GM13976 (cell line): Measurements from ENCODE around the gene DGKH.

Source experiments
- DNase-seq: peaks from one replicate; pipeline ENCODE4 v3.0.0; 2012; ENCODE audit warnings: low spot score
- in situ Hi-C: fragments of 300-500 bp; cut with MboI; formaldehyde crosslinking; loops from one replicate; pipeline ENCODE4 v1.12.0; 2022; ENCODE audit warnings: low sequenced_read_pairs, mixed read lengths, inconsistent platforms; ENCODE audit not compliant: unreplicated experiment
- TF ChIP-seq, protein P1 (sequence below): IDR thresholded peaks from 2 replicates; pipeline ENCODE4 v1.5.1; 2012; ENCODE audit warnings: borderline replicate concordance, mild to moderate bottlenecking; ENCODE audit not compliant: insufficient read depth; ENCODE audit errors: extremely low read depth, missing control alignments, control extremely low read depth

The DGKH gene

GRCh38 chr13:42099962-42100675, 51.7 kb downstream of the DGKH start:
- in situ Hi-C loops = loop anchor here (10.0 kb wide), 1 partner anchor 195 kb away; no protein-coding TSS in a partner anchor
- DNase-seq = no peak

DNA sequence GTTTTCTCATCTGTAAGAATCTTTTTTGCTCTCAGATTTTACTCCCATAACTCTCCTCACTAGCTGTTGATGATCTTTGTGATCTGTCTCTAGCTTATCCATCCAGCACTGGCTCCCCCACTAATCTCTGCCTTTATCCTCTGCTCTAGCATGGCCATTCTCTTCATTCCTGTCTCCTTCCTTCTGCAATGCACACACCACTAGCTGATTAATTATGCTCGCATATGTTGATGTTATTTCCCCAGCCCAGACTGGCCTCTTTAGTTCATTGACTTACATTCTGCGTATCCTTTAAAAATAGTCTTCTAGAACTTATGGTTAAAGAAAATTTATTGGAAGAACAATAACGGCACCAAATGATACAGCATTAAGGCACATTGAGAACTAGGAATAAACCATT, 52.5 kb downstream of the DGKH start:
- TF ChIP-seq, protein P1, sequence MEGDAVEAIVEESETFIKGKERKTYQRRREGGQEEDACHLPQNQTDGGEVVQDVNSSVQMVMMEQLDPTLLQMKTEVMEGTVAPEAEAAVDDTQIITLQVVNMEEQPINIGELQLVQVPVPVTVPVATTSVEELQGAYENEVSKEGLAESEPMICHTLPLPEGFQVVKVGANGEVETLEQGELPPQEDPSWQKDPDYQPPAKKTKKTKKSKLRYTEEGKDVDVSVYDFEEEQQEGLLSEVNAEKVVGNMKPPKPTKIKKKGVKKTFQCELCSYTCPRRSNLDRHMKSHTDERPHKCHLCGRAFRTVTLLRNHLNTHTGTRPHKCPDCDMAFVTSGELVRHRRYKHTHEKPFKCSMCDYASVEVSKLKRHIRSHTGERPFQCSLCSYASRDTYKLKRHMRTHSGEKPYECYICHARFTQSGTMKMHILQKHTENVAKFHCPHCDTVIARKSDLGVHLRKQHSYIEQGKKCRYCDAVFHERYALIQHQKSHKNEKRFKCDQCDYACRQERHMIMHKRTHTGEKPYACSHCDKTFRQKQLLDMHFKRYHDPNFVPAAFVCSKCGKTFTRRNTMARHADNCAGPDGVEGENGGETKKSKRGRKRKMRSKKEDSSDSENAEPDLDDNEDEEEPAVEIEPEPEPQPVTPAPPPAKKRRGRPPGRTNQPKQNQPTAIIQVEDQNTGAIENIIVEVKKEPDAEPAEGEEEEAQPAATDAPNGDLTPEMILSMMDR = no peak
- in situ Hi-C loops = loop anchor here (10.0 kb wide), 1 partner anchor 196 kb away; no protein-coding TSS in a partner anchor
- DNase-seq = no peak

More at GRCh38 chr13:42099962-42100675, 51.7 kb downstream of the DGKH start:
- TF ChIP-seq, protein P1 = no peak

DNA sequence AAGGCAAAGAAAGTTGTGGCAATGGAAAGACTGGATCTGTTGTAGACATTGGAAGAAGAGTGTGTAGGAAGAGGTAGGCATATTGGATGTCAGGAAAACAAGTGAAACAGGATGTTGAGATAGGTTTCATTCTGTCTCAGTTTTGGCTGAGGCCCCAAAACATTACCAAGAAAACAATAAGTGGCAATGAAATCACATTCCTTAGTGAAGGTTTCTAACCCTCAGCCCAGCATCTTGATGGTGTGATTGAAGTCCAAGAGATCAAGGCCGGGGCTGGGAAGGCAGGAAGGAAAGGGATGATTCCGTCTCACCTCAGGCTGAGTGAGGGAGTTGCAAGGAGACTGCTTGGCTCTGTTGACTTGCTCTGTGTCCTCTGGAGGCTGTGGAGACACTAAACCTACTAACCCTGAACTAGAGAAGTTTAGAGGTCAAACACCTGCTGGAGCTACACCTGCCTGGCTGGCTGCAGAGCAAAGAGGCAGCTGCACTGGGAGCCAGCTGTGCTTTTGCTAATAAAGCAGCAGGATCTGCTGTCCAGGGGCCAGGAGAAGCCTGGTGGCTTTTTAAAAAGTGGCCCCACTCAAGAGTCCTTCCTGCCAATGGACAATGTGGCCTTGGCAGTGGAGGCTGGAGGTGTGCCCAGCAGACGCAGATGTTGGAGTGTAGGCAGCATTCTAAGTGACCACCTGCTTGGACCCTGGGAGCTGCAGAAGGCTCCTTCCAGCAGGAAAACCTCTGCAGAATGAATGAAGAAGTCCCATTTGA, 53.6 kb downstream of the DGKH start:
- TF ChIP-seq, protein P1 = no peak
- DNase-seq = no peak
- in situ Hi-C loops = loop anchor here (10.0 kb wide), 1 partner anchor 197 kb away; no protein-coding TSS in a partner anchor

DNA sequence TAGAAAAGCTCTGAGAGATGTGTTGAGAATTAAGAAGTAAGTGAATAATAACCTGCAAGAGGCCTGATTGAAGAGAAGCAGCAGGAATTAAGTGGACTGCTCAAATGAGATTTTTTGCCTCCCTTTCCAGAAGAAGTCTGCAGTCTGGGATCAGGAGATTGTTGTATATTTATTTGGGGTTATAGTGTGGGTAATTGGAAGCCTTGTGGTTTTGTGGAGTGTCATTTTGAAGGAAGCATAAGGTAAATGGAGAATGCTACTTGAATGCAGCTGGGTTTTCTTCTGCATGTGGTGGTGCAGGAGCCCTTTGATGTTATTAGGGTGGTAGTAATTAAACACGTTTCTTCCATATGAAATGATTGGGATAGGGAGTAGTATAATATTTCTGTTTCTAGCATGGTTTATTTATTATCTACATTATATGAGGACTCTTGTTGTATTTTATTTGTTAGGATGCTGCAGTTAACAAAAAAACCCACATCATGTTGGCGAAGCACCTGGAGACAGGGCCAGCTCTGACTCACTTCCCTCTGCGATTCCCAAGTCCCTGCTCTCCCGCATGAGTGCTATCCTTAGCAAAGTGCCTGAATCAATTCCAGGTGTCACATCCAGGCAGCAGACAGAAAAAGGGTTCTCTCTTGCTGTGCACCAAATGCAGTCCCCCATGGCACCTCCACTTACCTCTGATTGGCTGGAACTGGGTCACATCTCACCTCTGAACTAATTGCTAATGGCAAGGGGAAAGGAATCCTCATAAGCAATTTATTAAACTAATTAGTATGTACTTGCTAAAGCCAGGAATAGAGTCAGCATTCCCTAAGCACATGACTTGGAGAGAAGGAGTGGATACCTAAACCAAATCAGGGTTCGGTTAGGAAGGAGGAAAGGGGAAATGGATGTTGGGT, 54.8 kb downstream of the DGKH start:
- no peak for DNase-seq
- TF ChIP-seq, protein P1 = no peak
- in situ Hi-C loops = loop anchor here (10.0 kb wide), 1 partner anchor 198 kb away; no protein-coding TSS in a partner anchor

DNA sequence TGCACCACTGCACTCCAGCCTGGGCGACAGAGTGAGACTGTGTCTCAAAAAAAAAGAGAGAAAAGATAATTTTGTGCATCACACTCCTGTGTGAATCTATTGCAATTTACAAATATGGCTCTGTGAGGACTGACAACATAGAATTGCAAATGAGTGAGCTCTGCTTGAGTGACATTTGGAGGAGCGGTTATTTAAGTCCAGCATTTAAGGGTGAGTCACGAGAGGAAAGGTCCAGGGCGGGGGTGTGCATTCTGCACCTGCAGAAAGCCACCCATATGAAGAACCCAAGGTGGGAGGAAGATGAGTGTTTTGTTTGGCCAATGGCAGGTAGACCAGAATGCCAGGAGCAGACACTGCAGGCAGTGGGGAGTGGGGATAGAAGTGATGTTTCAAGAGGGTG, 58.5 kb downstream of the DGKH start:
- in situ Hi-C loops = loop anchor here (10.0 kb wide), 1 partner anchor 202 kb away; no protein-coding TSS in a partner anchor
- no peak for DNase-seq

DNA sequence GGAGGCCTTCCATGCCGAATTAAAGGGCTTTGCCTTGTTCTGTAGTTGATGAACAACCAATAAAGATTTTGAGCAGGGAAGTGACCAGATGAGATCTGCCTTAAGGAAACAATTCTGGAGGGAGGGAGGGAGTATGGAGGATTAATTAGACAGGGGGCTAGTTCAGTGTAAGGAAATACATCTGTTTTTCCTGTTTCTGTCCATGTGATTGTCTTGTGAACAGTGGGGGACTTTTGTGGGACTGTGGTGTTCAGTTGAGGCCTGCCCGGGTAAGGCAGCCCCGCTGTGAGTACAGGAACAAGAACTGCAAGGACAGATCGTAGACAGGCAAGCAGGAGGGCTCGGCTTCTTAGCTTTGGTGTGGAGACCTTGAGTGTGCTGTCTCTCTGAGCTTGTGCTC, 59.0 kb downstream of the DGKH start:
- DNase-seq = no peak
- in situ Hi-C loops = loop anchor here (10.0 kb wide), 1 partner anchor 203 kb away; no protein-coding TSS in a partner anchor
- TF ChIP-seq, protein P1 = no peak

More for the DNA sequence above, 58.5 kb downstream of the DGKH start:
- TF ChIP-seq, protein P1 = no peak
